SK-N-SH (cell line): ENCODE measurements around the gene MBD6. TPM values are rescaled to one million over a fixed set of nuclear protein-coding genes. Genes with fewer than 3 reads are reported as not detected.

Experiments
- CTCF ChIA-PET: fragments of 300-600, 350-600 bp; formaldehyde crosslinking; extraction: SDS; loops from one replicate; lab custom pipeline; 2021; lab: Yijun Ruan, JAX
- POLR2A ChIA-PET: fragments of 350-600 bp; sonication (Branson Sonifier 250); formaldehyde crosslinking; extraction: SDS; loops from one replicate; lab custom pipeline; 2020; ENCODE audit warnings: antibody characterized with exemption, inconsistent platforms; lab: Yijun Ruan, JAX
- DNase-seq: peaks from one replicate; pipeline ENCODE4 v3.0.0; 2012
- H2AFZ ChIP-seq: fragments of 200-600 bp; sonication (generic); 2 replicates; pipeline ENCODE4 v1.8.1; 2016; ENCODE audit warnings: antibody characterized with exemption, mild to moderate bottlenecking, low read depth
- H3F3A ChIP-seq: fragments of 200-600 bp; sonication (generic); replicated peaks from 2 replicates; pipeline ENCODE3; 2016; ENCODE audit warnings: antibody characterized with exemption, mild to moderate bottlenecking; ENCODE audit not compliant: insufficient read depth
- H3K27ac ChIP-seq, 2 experiments: fragments of 200-500 bp in 1 of 2; fragments of 200-600 bp in 1 of 2; sonication (Bioruptor generic) in 1 of 2; sonication (generic), shearing (Covaris generic) in 1 of 2; 2 replicates each; pipeline versions ENCODE4 v1.5.1 to v1.6.1; 2014 to 2016; ENCODE audit warnings: low read depth in 2 of 2, inconsistent platforms in 1 of 2, low read length in 1 of 2, mild to moderate bottlenecking in 1 of 2, mixed read lengths in 1 of 2
- H3K27me3 ChIP-seq: fragments of 200-600 bp; sonication (generic), shearing (Covaris generic); 2 replicates; pipeline ENCODE4 v1.6.1; 2016; ENCODE audit warnings: mixed run types; ENCODE audit not compliant: insufficient read depth
- H3K36me3 ChIP-seq, 2 experiments: fragments of 200-500 bp in 1 of 2; fragments of 200-600 bp in 1 of 2; sonication (Bioruptor generic) in 1 of 2; sonication (generic) in 1 of 2; replicated peaks in 1 of 2; 2 replicates each; pipeline versions ENCODE3 to v1.5.1; 2014 to 2016; ENCODE audit warnings: low read length in 1 of 2, mild to moderate bottlenecking in 1 of 2; ENCODE audit not compliant: insufficient read depth in 2 of 2, control insufficient read depth in 1 of 2
- H3K4me1 ChIP-seq, 2 experiments: fragments of 200-500 bp in 1 of 2; fragments of 200-600 bp in 1 of 2; sonication (Bioruptor generic) in 1 of 2; sonication (generic), shearing (Covaris generic) in 1 of 2; 2 replicates each; pipeline versions ENCODE4 v1.5.1 to v1.6.1; 2014 to 2016; ENCODE audit warnings: low read depth in 1 of 2, low read length in 1 of 2, mixed run types in 1 of 2; ENCODE audit not compliant: insufficient read depth in 2 of 2, control insufficient read depth in 1 of 2
- H3K4me2 ChIP-seq: fragments of 200-600 bp; sonication (generic), shearing (Covaris generic); 2 replicates; pipeline ENCODE4 v1.6.1; 2017; ENCODE audit warnings: mixed run types
- H3K4me3 ChIP-seq, 2 experiments: fragments of 200-500 bp in 1 of 2; fragments of 200-600 bp in 1 of 2; sonication (Bioruptor generic) in 1 of 2; sonication (generic), shearing (Covaris generic) in 1 of 2; 2 replicates each; pipeline versions ENCODE4 v1.5.1 to v1.8.1; 2014 to 2016; ENCODE audit warnings: low read depth in 2 of 2, inconsistent platforms in 1 of 2, low read length in 1 of 2, mild to moderate bottlenecking in 1 of 2, mixed read lengths in 1 of 2, moderate library complexity in 1 of 2
- H3K79me2 ChIP-seq: fragments of 200-600 bp; sonication (generic); 2 replicates; pipeline ENCODE4 v1.8.1; 2017; ENCODE audit warnings: mild to moderate bottlenecking; ENCODE audit not compliant: insufficient read depth
- H3K9ac ChIP-seq: fragments of 200-600 bp; sonication (generic); 2 replicates; pipeline ENCODE4 v1.6.1; 2017; ENCODE audit warnings: mixed run types
- H3K9me2 ChIP-seq: fragments of 200-600 bp; sonication (generic); 2 replicates; pipeline ENCODE4 v1.6.1; 2017; ENCODE audit warnings: mixed run types
- H3K9me3 ChIP-seq: fragments of 200-600 bp; sonication (generic); 2 replicates; pipeline ENCODE4 v1.6.1; 2017; ENCODE audit warnings: mixed run types, mild to moderate bottlenecking, moderate library complexity
- H4K20me1 ChIP-seq: fragments of 200-600 bp; sonication (generic); 2 replicates; pipeline ENCODE4 v1.6.1; 2017; ENCODE audit warnings: mild to moderate bottlenecking, mixed run types; ENCODE audit not compliant: insufficient read depth
- CHD2 ChIP-seq: fragments of 150-350 bp; IDR thresholded peaks from 2 replicates; pipeline ENCODE4 v1.6.1; 2018; ENCODE audit warnings: low read length; ENCODE audit not compliant: partially characterized antibody
- EP300 ChIP-seq, 2 experiments: IDR thresholded peaks; 2 replicates each; pipeline versions ENCODE4 v1.4.0 to v1.6.1; 2012; ENCODE audit warnings: borderline replicate concordance in 1 of 2, low read depth in 1 of 2, low read length in 1 of 2
- FOSL2 ChIP-seq: IDR thresholded peaks from 2 replicates; pipeline ENCODE4 v1.4.0; 2012; ENCODE audit warnings: low read depth, mild to moderate bottlenecking, moderate library complexity, borderline replicate concordance
- GABPA ChIP-seq: IDR thresholded peaks from 2 replicates; pipeline ENCODE4 v1.4.0; 2012; ENCODE audit warnings: low read depth, mild to moderate bottlenecking
- IRF3 ChIP-seq: fragments of 150-350 bp; IDR thresholded peaks from 2 replicates; pipeline ENCODE4 v1.6.1; 2016; ENCODE audit warnings: mild to moderate bottlenecking, low read depth, low read length
- JUND ChIP-seq: IDR thresholded peaks from 2 replicates; pipeline ENCODE4 v1.4.0; 2012
- MAX ChIP-seq: IDR thresholded peaks from 2 replicates; pipeline ENCODE4 v1.4.0; 2012; ENCODE audit warnings: low read depth
- MEF2A ChIP-seq: IDR thresholded peaks from 2 replicates; pipeline ENCODE4 v1.4.0; 2012; ENCODE audit warnings: low read depth, borderline replicate concordance
- MXI1 ChIP-seq: IDR thresholded peaks from 2 replicates; pipeline ENCODE4 v1.6.1; 2012; ENCODE audit warnings: mild to moderate bottlenecking, low read depth, low read length, improper control_type of control experiment
- POLR2AphosphoS5 ChIP-seq: IDR thresholded peaks from 2 replicates; pipeline ENCODE4 v1.6.1; 2012; ENCODE audit warnings: low read depth, low read length
- RAD21 ChIP-seq: IDR thresholded peaks from 2 replicates; pipeline ENCODE4 v1.6.1; 2012; ENCODE audit warnings: mild to moderate bottlenecking, low read length
- RFX5 ChIP-seq: IDR thresholded peaks from 2 replicates; pipeline ENCODE4 v1.6.1; 2012; ENCODE audit warnings: mild to moderate bottlenecking, improper control_type of control experiment, low read length
- TAF1 ChIP-seq: IDR thresholded peaks from 2 replicates; pipeline ENCODE4 v1.6.1; 2012; ENCODE audit warnings: low read depth, mild to moderate bottlenecking, low read length, moderate library complexity, borderline replicate concordance
- TCF12 ChIP-seq: IDR thresholded peaks from 2 replicates; pipeline ENCODE4 v1.4.0; 2012
- USF2 ChIP-seq: fragments of 150-350 bp; IDR thresholded peaks from 2 replicates; pipeline ENCODE4 v1.6.1; 2017; ENCODE audit warnings: antibody characterized with exemption, low read length, low read depth, borderline replicate concordance
- YY1 ChIP-seq: IDR thresholded peaks from 2 replicates; pipeline ENCODE4 v1.4.0; 2012; ENCODE audit warnings: low read depth, mild to moderate bottlenecking
- WGBS: methylation state at CpG from one replicate; pipeline ENCODE4 v1.1.6; 2017; ENCODE audit warnings: low lambda C conversion rate; 5-methylcytosine and 5-hydroxymethylcytosine counted together
- polyA plus RNA-seq, 3 experiments: library from polyadenylated mRNA; depleted of rRNA; stranded (reverse); fragments of >200 nt; gene quantifications; 2 replicates each; pipeline ENCODE4 v1.2.3, GENCODE V29; 2012

The MBD6 gene
- polyA plus RNA-seq, 1 of the 3 experiments (the other 2 are of a cell fraction), result 8.6 TPM

GRCh38 chr12:57534250-57534649, 11.6 kb downstream of the MBD6 start:
- Histone ChIP-seq H3K9ac (no peak overlapping the region), H3K4me2 (no peak overlapping the region), H4K20me1 (no peaks in the 10 kb centered on the region), H3K4me3 (no peak overlapping the region), H3K27me3 (no peaks in the 10 kb centered on the region), H3K9me3 (no peaks in the 10 kb centered on the region), H3K27ac (no peak overlapping the region), H3K9me2 (no peaks in the 10 kb centered on the region), H3K79me2 (peaks cover 13% of the 10 kb centered on the region), H3K4me1 (no peaks in the 10 kb centered on the region), H3K36me3 (peaks cover 63 to 91% of the 10 kb centered on the region in 2 experiments), H2AFZ (no peak overlapping the region), H3F3A (peaks cover 15% of the 10 kb centered on the region)
- WGBS, result 97% methylated on average over 5 of the region's 5 CpGs
- POLR2A ChIA-PET, result interaction anchor here (0.7 to 1.2 kb wide), 2 partner anchors 9 to 14 kb away, joined by 3 to 4 read pairs; partner anchors contain the start of gene DDIT3
- CTCF ChIA-PET, result interaction anchor here (0.6 to 2.7 kb wide), 6 partner anchors 10 to 232 kb away, joined by 3 to 11 read pairs (median 4); no protein-coding TSS in a partner anchor
- no peak for TF ChIP-seq TAF1
- no peak for TF ChIP-seq RAD21
- no peak for TF ChIP-seq IRF3
- no peak for TF ChIP-seq TCF12
- TF ChIP-seq EP300 (IDR thresholded peaks at IDR 0.05; ENCODE audit: borderline replicate concordance in 1 of 2, low read depth in 1 of 2, low read length in 1 of 2), result no peak
- no peak for TF ChIP-seq CHD2
- no peak for TF ChIP-seq POLR2AphosphoS5
- TF ChIP-seq MAX, result no peak
- TF ChIP-seq USF2, result no peak
- no peak for TF ChIP-seq FOSL2
- TF ChIP-seq YY1, result no peak
- TF ChIP-seq MXI1, result no peak
- no peak for TF ChIP-seq RFX5
- DNase-seq, result no peak

- Histone ChIP-seq H3K4me1 (no peaks in the 10 kb centered on the region), H3K9ac (no peak overlapping the region), H3K9me3 (no peaks in the 10 kb centered on the region), H3K4me3 (no peak overlapping the region), H4K20me1 (no peaks in the 10 kb centered on the region), H3F3A (peaks cover 18% of the 10 kb centered on the region), H3K27me3 (no peaks in the 10 kb centered on the region), H3K79me2 (peaks cover 19% of the 10 kb centered on the region), H3K27ac (no peak overlapping the region), H2AFZ (no peak overlapping the region), H3K9me2 (no peaks in the 10 kb centered on the region), H3K36me3 (peaks cover 64 to 86% of the 10 kb centered on the region in 2 experiments), H3K4me2 (no peak overlapping the region)
- ChIA-PET POLR2A (interaction anchor here (0.7 to 1.2 kb wide), 2 partner anchors 8 to 15 kb away, joined by 3 to 4 read pairs; partner anchors contain the start of gene DDIT3), CTCF (interaction anchor here (1.0 to 2.7 kb wide), 4 partner anchors 10 to 231 kb away, joined by 3 to 11 read pairs (median 7); partner anchors contain the start of gene DCTN2)
- 91% methylated on average over 2 of the region's 3 CpGs for WGBS
- no peak for DNase-seq
- no peak for TF ChIP-seq MEF2A
- no peak for TF ChIP-seq JUND
- TF ChIP-seq YY1, result no peak
- TF ChIP-seq GABPA, result no peak
Observed at GRCh38 chr12:57534991-57535543, 12.4 kb downstream of the MBD6 start.
